Neural cell (in vitro differentiated cells): ENCODE measurements around the gene ABCG8. TPM values are rescaled to one million over a fixed set of nuclear protein-coding genes. Genes with fewer than 3 reads are reported as not detected.

Source experiments
- H2AFZ ChIP-seq: fragments of 200-600, 300-800 bp; sonication (generic), shearing (Covaris generic); 2 replicates; pipeline ENCODE4 v1.6.0; 2014; ENCODE audit warnings: low read depth, mild to moderate bottlenecking, antibody characterized with exemption, low read length, moderate library complexity
- H3F3A ChIP-seq: fragments of 200-600 bp; shearing (Covaris generic); 2 replicates; pipeline ENCODE4 v1.6.1; 2016; ENCODE audit warnings: mild to moderate bottlenecking, moderate library complexity, mixed read lengths, antibody characterized with exemption, low read length; ENCODE audit not compliant: insufficient read depth, poor library complexity, severe bottlenecking
- H3K27ac ChIP-seq: fragments of 200-600, 300-800 bp; sonication (generic), shearing (Covaris generic); 2 replicates; pipeline ENCODE4 v1.5.1; 2014; ENCODE audit warnings: mild to moderate bottlenecking, low read length, moderate library complexity
- H3K27me3 ChIP-seq: fragments of 300-800, 200-600 bp; sonication (generic), shearing (Covaris generic); 2 replicates; pipeline ENCODE4 v1.6.0; 2014; ENCODE audit warnings: mild to moderate bottlenecking, low read depth, low read length, moderate library complexity; ENCODE audit not compliant: insufficient read depth
- H3K36me3 ChIP-seq: fragments of 300-800, 200-600 bp; sonication (generic), shearing (Covaris generic); 2 replicates; pipeline ENCODE4 v1.5.1; 2014; ENCODE audit warnings: mild to moderate bottlenecking, antibody characterized with exemption, low read length, moderate library complexity; ENCODE audit not compliant: insufficient read depth
- H3K4me2 ChIP-seq: fragments of 300-800, 200-600 bp; sonication (generic), shearing (Covaris generic); 2 replicates; pipeline ENCODE4 v1.6.0; 2014; ENCODE audit warnings: mild to moderate bottlenecking, low read length
- H3K4me3 ChIP-seq: fragments of 300-800, 200-600 bp; sonication (generic), shearing (Covaris generic); 2 replicates; pipeline ENCODE4 v1.5.1; 2014; ENCODE audit warnings: mild to moderate bottlenecking, low read length, moderate library complexity
- H3K79me2 ChIP-seq: fragments of 200-600 bp; shearing (Covaris generic); replicated peaks from 2 replicates; pipeline ENCODE4 v1.6.0; 2014; ENCODE audit warnings: mild to moderate bottlenecking, low read length, moderate library complexity; ENCODE audit not compliant: insufficient read depth
- H3K9ac ChIP-seq: fragments of 300-800, 200-600 bp; sonication (generic), shearing (Covaris generic); 2 replicates; pipeline ENCODE4 v1.6.1; 2016; ENCODE audit warnings: mild to moderate bottlenecking, low read length, mixed read lengths
- H3K9me2 ChIP-seq: fragments of 200-600 bp; shearing (Covaris generic); 2 replicates; pipeline ENCODE4 v1.6.1; 2016; ENCODE audit warnings: mild to moderate bottlenecking, low read length, mixed read lengths; ENCODE audit not compliant: insufficient read depth
- H3K9me3 ChIP-seq: fragments of 200-600, 300-800 bp; sonication (generic), shearing (Covaris generic); 2 replicates; pipeline ENCODE4 v1.6.1; 2016; ENCODE audit warnings: mild to moderate bottlenecking, mixed run types, low read length, moderate library complexity, mixed read lengths
- H4K20me1 ChIP-seq: fragments of 200-600 bp; shearing (Covaris generic); 2 replicates; pipeline ENCODE4 v1.6.1; 2016; ENCODE audit warnings: mild to moderate bottlenecking, mixed run types; ENCODE audit not compliant: insufficient read depth
- EP300 ChIP-seq: fragments of 450-650 bp; conservative IDR thresholded peaks from 2 replicates; pipeline ENCODE4 v1.6.1; 2014; ENCODE audit warnings: antibody characterized with exemption, mild to moderate bottlenecking, moderate library complexity; ENCODE audit not compliant: poor library complexity, severe bottlenecking
- EZH2 ChIP-seq: fragments of 200-600, 300-800 bp; shearing (Covaris generic), sonication (generic); IDR thresholded peaks from 2 replicates; pipeline ENCODE4 v1.6.1; 2014; ENCODE audit warnings: antibody characterized with exemption, low read length, borderline replicate concordance, mild to moderate bottlenecking; ENCODE audit not compliant: insufficient read depth, poor library complexity, severe bottlenecking
- MXI1 ChIP-seq: fragments of 450-650 bp; conservative IDR thresholded peaks from 2 replicates; pipeline ENCODE4 v1.6.1; 2014; ENCODE audit warnings: antibody characterized with exemption, mild to moderate bottlenecking; ENCODE audit not compliant: poor library complexity, severe bottlenecking
- POLR2AphosphoS5 ChIP-seq: IDR thresholded peaks from 2 replicates; pipeline ENCODE4 v1.6.1; 2012
- RAD21 ChIP-seq: fragments of 450-650 bp; conservative IDR thresholded peaks from 2 replicates; pipeline ENCODE4 v1.6.1; 2014; ENCODE audit warnings: antibody characterized with exemption, mild to moderate bottlenecking, moderate library complexity
- SMC3 ChIP-seq: fragments of 450-650 bp; conservative IDR thresholded peaks from 2 replicates; pipeline ENCODE4 v1.6.1; 2014; ENCODE audit warnings: antibody characterized with exemption, mild to moderate bottlenecking, moderate library complexity; ENCODE audit not compliant: poor library complexity
- TAF1 ChIP-seq: IDR thresholded peaks from 2 replicates; pipeline ENCODE4 v1.6.1; 2012; ENCODE audit warnings: low read depth
- polyA plus RNA-seq: library from polyadenylated mRNA; depleted of rRNA; stranded (reverse); fragments of >200 nt; gene quantifications from 2 replicates; pipeline ENCODE4 v1.2.3, GENCODE V29; 2014
- TF ChIP-seq, protein P1 (sequence below): fragments of 450-650 bp; IDR thresholded peaks from 2 replicates; pipeline ENCODE4 v1.5.1; 2014; ENCODE audit warnings: antibody characterized with exemption, mild to moderate bottlenecking, moderate library complexity; ENCODE audit not compliant: poor library complexity, severe bottlenecking
- TF ChIP-seq, protein P2 (sequence below): IDR thresholded peaks from 2 replicates; pipeline ENCODE4 v1.6.1; 2012; ENCODE audit warnings: borderline replicate concordance

Gene ABCG8
- polyA plus RNA-seq, 1 donor from 2014 or later = 0.05 TPM

DNA sequence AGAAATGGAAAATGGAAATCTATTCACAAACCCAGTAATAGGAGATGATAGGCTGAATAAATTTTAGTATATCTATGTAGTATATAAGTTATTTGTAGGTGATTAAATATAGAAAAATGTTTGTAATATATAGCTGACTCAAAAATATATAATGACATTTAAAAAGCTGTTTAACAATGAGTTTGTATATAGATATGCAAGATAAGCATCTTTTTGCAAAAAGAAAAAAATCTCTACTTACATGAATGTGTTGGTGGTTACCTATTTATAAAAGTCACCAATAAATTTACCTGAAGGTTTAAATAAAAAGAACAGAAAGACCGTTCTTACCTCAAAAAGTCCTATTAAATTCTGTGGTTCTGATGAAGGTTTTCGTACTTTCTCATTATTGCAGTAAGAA lies 85.7 kb downstream of the ABCG8 start:
- TF ChIP-seq EP300 (no peak), TAF1 (no peak), EZH2 (no peak), RAD21 (no peak), POLR2AphosphoS5 (no peak), MXI1 (no peak), SMC3 (no peak)
- TF ChIP-seq, protein P1, sequence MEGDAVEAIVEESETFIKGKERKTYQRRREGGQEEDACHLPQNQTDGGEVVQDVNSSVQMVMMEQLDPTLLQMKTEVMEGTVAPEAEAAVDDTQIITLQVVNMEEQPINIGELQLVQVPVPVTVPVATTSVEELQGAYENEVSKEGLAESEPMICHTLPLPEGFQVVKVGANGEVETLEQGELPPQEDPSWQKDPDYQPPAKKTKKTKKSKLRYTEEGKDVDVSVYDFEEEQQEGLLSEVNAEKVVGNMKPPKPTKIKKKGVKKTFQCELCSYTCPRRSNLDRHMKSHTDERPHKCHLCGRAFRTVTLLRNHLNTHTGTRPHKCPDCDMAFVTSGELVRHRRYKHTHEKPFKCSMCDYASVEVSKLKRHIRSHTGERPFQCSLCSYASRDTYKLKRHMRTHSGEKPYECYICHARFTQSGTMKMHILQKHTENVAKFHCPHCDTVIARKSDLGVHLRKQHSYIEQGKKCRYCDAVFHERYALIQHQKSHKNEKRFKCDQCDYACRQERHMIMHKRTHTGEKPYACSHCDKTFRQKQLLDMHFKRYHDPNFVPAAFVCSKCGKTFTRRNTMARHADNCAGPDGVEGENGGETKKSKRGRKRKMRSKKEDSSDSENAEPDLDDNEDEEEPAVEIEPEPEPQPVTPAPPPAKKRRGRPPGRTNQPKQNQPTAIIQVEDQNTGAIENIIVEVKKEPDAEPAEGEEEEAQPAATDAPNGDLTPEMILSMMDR = no peak
- TF ChIP-seq, protein P2, sequence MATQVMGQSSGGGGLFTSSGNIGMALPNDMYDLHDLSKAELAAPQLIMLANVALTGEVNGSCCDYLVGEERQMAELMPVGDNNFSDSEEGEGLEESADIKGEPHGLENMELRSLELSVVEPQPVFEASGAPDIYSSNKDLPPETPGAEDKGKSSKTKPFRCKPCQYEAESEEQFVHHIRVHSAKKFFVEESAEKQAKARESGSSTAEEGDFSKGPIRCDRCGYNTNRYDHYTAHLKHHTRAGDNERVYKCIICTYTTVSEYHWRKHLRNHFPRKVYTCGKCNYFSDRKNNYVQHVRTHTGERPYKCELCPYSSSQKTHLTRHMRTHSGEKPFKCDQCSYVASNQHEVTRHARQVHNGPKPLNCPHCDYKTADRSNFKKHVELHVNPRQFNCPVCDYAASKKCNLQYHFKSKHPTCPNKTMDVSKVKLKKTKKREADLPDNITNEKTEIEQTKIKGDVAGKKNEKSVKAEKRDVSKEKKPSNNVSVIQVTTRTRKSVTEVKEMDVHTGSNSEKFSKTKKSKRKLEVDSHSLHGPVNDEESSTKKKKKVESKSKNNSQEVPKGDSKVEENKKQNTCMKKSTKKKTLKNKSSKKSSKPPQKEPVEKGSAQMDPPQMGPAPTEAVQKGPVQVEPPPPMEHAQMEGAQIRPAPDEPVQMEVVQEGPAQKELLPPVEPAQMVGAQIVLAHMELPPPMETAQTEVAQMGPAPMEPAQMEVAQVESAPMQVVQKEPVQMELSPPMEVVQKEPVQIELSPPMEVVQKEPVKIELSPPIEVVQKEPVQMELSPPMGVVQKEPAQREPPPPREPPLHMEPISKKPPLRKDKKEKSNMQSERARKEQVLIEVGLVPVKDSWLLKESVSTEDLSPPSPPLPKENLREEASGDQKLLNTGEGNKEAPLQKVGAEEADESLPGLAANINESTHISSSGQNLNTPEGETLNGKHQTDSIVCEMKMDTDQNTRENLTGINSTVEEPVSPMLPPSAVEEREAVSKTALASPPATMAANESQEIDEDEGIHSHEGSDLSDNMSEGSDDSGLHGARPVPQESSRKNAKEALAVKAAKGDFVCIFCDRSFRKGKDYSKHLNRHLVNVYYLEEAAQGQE = no peak
- H4K20me1 ChIP-seq = no peaks in the 10 kb centered on the region
- H3K4me2 ChIP-seq = no peak overlapping the region
- no peaks in the 10 kb centered on the region for H3K27me3 ChIP-seq
- no peaks in the 10 kb centered on the region for H3K9me2 ChIP-seq
- no peaks in the 10 kb centered on the region for H3K79me2 ChIP-seq
- H3K9ac ChIP-seq = no peak overlapping the region
- no peaks in the 10 kb centered on the region for H3K9me3 ChIP-seq
- H3K4me3 ChIP-seq = no peak overlapping the region
- no peaks in the 10 kb centered on the region for H3F3A ChIP-seq
- H3K27ac ChIP-seq = no peak overlapping the region
- H2AFZ ChIP-seq = no peak overlapping the region
- no peaks in the 10 kb centered on the region for H3K36me3 ChIP-seq

DNA sequence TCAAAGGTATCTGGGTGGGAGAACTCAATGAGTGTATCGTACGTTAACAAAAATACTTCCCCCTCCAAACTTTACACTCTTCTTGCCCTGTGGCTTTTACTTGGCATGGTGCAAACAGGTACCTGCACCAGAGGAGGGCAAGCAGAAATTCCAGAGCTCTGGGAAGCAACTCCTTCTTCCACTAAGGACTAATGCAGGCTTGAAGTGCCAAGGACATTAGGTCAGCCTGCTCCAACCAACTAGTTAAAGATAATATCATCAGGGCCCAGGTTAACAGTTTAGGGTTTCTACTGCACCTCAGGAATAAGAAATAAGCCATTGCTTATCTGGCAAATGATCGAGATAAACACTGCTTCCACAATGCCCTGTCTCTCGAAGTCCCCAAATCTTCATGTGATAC lies 86.7 kb downstream of the ABCG8 start:
- Histone ChIP-seq H3K79me2 (no peaks in the 10 kb centered on the region), H3F3A (no peaks in the 10 kb centered on the region), H3K4me3 (no peak overlapping the region), H3K36me3 (no peaks in the 10 kb centered on the region), H2AFZ (no peak overlapping the region), H3K9ac (no peak overlapping the region), H3K9me3 (no peaks in the 10 kb centered on the region), H3K27me3 (no peaks in the 10 kb centered on the region), H4K20me1 (no peaks in the 10 kb centered on the region), H3K27ac (no peak overlapping the region), H3K4me2 (no peak overlapping the region), H3K9me2 (no peaks in the 10 kb centered on the region)
- TF ChIP-seq TAF1 (no peak), MXI1 (no peak), EZH2 (no peak), POLR2AphosphoS5 (no peak), SMC3 (no peak), RAD21 (no peak), EP300 (no peak)
- TF ChIP-seq, protein P2 = no peak
- TF ChIP-seq, protein P1 = no peak
